Activated CD4-positive, alpha-beta T cell treated with anti-CD3 and anti-CD28 coated beads, Interleukin-2, Interleukin-4, amounts not matched to agents 100 ng/mL and 50 ng/mL, durations not matched to agents 16 hours and 8 hours (primary cell): ENCODE results near the gene CEACAM16.
"Not testable (repeated sequence)": the region's sequence is repeated elsewhere in the genome, so short reads cannot be mapped to it uniquely, and the experiment has no call there.

Source experiments
- DNase-seq: peaks from one replicate; pipeline ENCODE4 v3.0.0-alpha.2; 2020; ENCODE audit warnings: low spot score

The CEACAM16 gene

GRCh38 chr19:44698492-44699201 is at the start of gene CEACAM16:
CEACAM16 (plus strand) TSS chr19:44699151; CDS start chr19:44701457, 2,306 bp downstream.
- no peak for DNase-seq

GRCh38 chr19:44649578-44650145 is 49.3 kb upstream of the CEACAM16 start:
- DNase-seq, result no peak

- no peak for DNase-seq
These were observed 45.6 kb upstream of the CEACAM16 start for GRCh38 chr19:44653343-44653742.

GRCh38 chr19:44653977-44654774 is 44.8 kb upstream of the CEACAM16 start:
- peak; percentile 77 for DNase-seq

GRCh38 chr19:44657211-44657921 is 41.6 kb upstream of the CEACAM16 start:
- peak; percentile 70 for DNase-seq

- no peak for DNase-seq
These were observed 40.8 kb upstream of the CEACAM16 start for GRCh38 chr19:44658069-44658733.

- no peak for DNase-seq
These were observed 38.9 kb upstream of the CEACAM16 start for GRCh38 chr19:44660081-44660480.

- no peak for DNase-seq
These were observed 37.7 kb upstream of the CEACAM16 start for GRCh38 chr19:44661205-44661604.

- no peak for DNase-seq
These were observed 37.0 kb upstream of the CEACAM16 start for GRCh38 chr19:44661904-44662303.

GRCh38 chr19:44662691-44663385 is 36.1 kb upstream of the CEACAM16 start:
- no peak for DNase-seq

GRCh38 chr19:44663996-44664395 is 35.0 kb upstream of the CEACAM16 start:
- DNase-seq, result no peak

- no peak for DNase-seq
These were observed 34.0 kb upstream of the CEACAM16 start for GRCh38 chr19:44664976-44665375.

- no peak for DNase-seq
These were observed 31.9 kb upstream of the CEACAM16 start for GRCh38 chr19:44666852-44667556.

- no peak for DNase-seq
These were observed 29.8 kb upstream of the CEACAM16 start for GRCh38 chr19:44668985-44669764.

- DNase-seq, result not testable (repeated sequence)
These were observed 28.9 kb upstream of the CEACAM16 start for GRCh38 chr19:44670027-44670426.

- DNase-seq, result no peak
These were observed 27.6 kb upstream of the CEACAM16 start, which contains the start of gene CEACAM19 for GRCh38 chr19:44671400-44671799. CEACAM19 (plus strand) TSS chr19:44671482; CDS start chr19:44671932, 450 bp downstream.

GRCh38 chr19:44672226-44672625 is 26.7 kb upstream of the CEACAM16 start:
- no peak for DNase-seq

GRCh38 chr19:44673510-44673909 is 25.4 kb upstream of the CEACAM16 start:
- DNase-seq, result no peak

- DNase-seq, result no peak
These were observed 23.4 kb upstream of the CEACAM16 start for GRCh38 chr19:44675521-44675920.
